ENCODE data around the gene COTL1. TPM values are rescaled to one million over a fixed set of nuclear protein-coding genes. Genes with fewer than 3 reads are reported as not detected.
A peak's percentile ranks its signal among the peaks of the same experiment; 100 is the strongest.

Gene COTL1
- total and polyA plus RNA-seq, 8 donors = 92.7 to 206 (median 119) TPM

- intact Hi-C loops (cut with DNase I) = no loop called here
- H3K36me3 ChIP-seq = peaks cover 0 to 12% of the 10 kb centered on the region in 2 donors
- TF ChIP-seq, protein P1, sequence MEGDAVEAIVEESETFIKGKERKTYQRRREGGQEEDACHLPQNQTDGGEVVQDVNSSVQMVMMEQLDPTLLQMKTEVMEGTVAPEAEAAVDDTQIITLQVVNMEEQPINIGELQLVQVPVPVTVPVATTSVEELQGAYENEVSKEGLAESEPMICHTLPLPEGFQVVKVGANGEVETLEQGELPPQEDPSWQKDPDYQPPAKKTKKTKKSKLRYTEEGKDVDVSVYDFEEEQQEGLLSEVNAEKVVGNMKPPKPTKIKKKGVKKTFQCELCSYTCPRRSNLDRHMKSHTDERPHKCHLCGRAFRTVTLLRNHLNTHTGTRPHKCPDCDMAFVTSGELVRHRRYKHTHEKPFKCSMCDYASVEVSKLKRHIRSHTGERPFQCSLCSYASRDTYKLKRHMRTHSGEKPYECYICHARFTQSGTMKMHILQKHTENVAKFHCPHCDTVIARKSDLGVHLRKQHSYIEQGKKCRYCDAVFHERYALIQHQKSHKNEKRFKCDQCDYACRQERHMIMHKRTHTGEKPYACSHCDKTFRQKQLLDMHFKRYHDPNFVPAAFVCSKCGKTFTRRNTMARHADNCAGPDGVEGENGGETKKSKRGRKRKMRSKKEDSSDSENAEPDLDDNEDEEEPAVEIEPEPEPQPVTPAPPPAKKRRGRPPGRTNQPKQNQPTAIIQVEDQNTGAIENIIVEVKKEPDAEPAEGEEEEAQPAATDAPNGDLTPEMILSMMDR (IDR thresholded peaks at IDR 0.05) = no peak
- ATAC-seq (no peak), DNase-seq (no peak)
- no peaks in the 10 kb centered on the region for H3K27me3 ChIP-seq
- peaks cover 0 to 7% of the 10 kb centered on the region in 2 donors for H3K9me3 ChIP-seq
- peaks cover 11 to 97% of the 10 kb centered on the region in 2 donors for H3K4me1 ChIP-seq
- H3K27ac ChIP-seq = peak overlapping the region in 1 of 2 donors; percentile 88
- no peak overlapping the region for H3K4me3 ChIP-seq
Observed at GRCh38 chr16:84610376-84610775, 7.5 kb downstream of the COTL1 start.

DNA sequence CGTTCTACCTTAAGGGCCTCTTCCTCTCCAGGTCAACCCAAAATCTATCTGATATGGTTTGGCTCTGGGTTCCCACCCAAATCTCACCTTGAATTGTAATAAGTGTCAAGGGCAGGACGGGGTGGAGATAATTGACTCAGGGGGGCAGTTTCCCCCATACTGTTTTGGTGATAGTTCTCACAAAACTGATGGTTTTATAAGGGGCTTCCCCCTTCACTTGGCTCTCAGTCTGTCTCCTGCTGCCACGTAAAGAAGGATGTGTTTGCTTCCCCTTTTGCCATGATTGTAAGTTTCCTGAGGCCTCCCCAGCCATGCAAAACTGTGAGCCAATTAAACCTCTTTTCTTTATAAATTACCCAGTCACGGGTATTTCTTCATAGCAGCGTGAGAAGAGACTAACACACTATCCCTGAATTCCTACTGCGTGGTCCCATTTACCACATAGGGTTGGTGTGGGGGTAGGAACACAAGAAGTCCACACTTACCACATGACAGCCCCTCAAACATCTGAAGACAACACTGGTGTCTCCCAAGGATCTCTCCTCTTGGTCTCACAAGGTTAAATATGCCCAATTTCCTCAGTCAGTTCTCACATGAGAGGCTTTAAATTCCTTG is 8.2 kb downstream of the COTL1 start:
- H3K4me3 ChIP-seq = no peak overlapping the region
- ATAC-seq (no peak), DNase-seq (no peak)
- TF ChIP-seq, protein P1 (IDR thresholded peaks at IDR 0.05) = no peak
- peak overlapping the region in 1 of 2 donors; percentile 88 for H3K27ac ChIP-seq
- H3K27me3 ChIP-seq = no peaks in the 10 kb centered on the region
- H3K9me3 ChIP-seq = peaks cover 0 to 7% of the 10 kb centered on the region in 2 donors
- peaks cover 0 to 9% of the 10 kb centered on the region in 2 donors for H3K36me3 ChIP-seq
- intact Hi-C loops (cut with DNase I) = no loop called here
- H3K4me1 ChIP-seq = peaks cover 8 to 97% of the 10 kb centered on the region in 2 donors

DNA sequence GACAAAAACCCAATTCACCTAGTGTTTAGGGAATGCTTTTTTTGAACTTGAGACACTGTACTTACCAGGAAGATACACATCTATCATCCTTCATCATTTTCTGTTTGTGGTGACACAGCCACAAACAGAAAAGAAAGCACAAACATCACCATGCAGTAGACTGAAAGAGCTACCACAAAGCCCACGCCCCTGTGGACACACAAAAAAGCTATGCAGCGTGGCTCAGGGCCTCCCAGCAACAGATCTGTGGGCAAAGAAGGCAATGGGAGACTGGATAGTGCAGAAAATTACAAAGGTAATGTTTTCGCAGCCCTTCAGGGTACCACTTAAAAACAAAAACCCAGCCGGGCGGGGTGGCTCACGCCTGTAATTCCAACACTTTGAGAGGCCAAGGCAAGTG is 9.6 kb downstream of the COTL1 start:
- H3K36me3 ChIP-seq = peaks cover 0 to 5% of the 10 kb centered on the region in 2 donors
- DNase-seq (no peak), ATAC-seq (no peak)
- intact Hi-C loops (cut with DNase I) = no loop called here
- H3K4me1 ChIP-seq = peaks cover 8 to 94% of the 10 kb centered on the region in 2 donors
- peak overlapping the region; percentile 53 to 88 for H3K27ac ChIP-seq
- H3K4me3 ChIP-seq = no peak overlapping the region
- TF ChIP-seq, protein P1 (IDR thresholded peaks at IDR 0.05) = no peak
- H3K27me3 ChIP-seq = no peaks in the 10 kb centered on the region
- peaks cover 0 to 7% of the 10 kb centered on the region in 2 donors for H3K9me3 ChIP-seq

DNA sequence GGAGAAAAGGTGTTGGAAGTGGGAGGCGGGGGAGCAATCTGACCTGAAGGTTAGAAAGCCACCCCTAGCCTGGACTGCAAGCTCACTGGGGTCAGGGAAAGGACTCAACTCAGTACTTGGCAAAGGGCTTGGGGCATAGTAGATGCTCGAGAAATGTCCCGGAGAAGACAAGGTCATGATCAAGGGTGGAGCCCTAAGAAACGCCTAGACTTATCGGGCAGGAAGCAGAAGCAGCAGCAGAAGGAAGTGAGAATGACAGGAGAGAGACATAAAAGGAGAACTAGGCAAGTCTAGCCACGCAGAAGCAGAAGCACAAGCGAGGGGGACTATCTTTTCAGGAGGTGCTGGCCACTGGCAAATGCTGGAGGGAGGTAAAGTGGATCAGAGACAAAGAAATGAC is 10.2 kb downstream of the COTL1 start:
- ATAC-seq (peak; percentile 55), DNase-seq (no peak)
- H3K27ac ChIP-seq = peak overlapping the region; percentile 53 to 88
- peaks cover 0 to 7% of the 10 kb centered on the region in 2 donors for H3K9me3 ChIP-seq
- H3K27me3 ChIP-seq = no peaks in the 10 kb centered on the region
- H3K4me1 ChIP-seq = peaks cover 12 to 94% of the 10 kb centered on the region in 2 donors
- no peak overlapping the region for H3K4me3 ChIP-seq
- H3K36me3 ChIP-seq = peaks cover 0 to 5% of the 10 kb centered on the region in 2 donors
- TF ChIP-seq, protein P1 (IDR thresholded peaks at IDR 0.05) = no peak
- intact Hi-C loops (cut with DNase I) = no loop called here

DNA sequence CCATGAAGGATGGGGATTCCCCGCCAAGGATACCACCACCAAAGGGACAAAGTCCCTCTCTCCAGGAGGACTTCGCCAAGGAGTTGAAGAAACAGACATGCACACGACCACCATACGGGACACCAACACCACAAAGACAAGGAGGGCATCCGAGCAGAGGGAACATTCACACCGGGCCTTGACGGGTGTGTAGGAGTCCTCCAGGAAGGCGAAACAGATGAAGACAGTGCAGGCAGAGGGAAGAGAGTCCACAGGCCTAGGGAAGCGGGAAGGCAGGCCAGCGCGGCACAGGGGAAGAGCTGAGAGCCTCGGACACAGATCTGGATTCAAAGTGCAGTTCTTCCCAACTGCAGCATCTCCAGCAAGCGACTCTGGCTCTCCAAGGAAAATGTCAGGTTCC is 10.8 kb downstream of the COTL1 start:
- Histone ChIP-seq H3K4me1 (peaks cover 13 to 94% of the 10 kb centered on the region in 2 donors), H3K9me3 (peaks cover 0 to 7% of the 10 kb centered on the region in 2 donors), H3K36me3 (peaks cover 0 to 5% of the 10 kb centered on the region in 2 donors), H3K27ac (peak overlapping the region in 1 of 2 donors; percentile 88), H3K4me3 (no peak overlapping the region), H3K27me3 (no peaks in the 10 kb centered on the region)
- DNase-seq (no peak), ATAC-seq (no peak)
- TF ChIP-seq, protein P1 (IDR thresholded peaks at IDR 0.05) = no peak
- intact Hi-C loops (cut with DNase I) = no loop called here
